COLO668 (cell line): ENCODE measurements around the gene SLC29A3.

ENCODE experiments used
- DNase-seq: peaks from one replicate; lab custom pipeline; 2025; ENCODE audit not compliant: unreplicated experiment; lab: John Stamatoyannopoulos, UW

Gene SLC29A3

DNA sequence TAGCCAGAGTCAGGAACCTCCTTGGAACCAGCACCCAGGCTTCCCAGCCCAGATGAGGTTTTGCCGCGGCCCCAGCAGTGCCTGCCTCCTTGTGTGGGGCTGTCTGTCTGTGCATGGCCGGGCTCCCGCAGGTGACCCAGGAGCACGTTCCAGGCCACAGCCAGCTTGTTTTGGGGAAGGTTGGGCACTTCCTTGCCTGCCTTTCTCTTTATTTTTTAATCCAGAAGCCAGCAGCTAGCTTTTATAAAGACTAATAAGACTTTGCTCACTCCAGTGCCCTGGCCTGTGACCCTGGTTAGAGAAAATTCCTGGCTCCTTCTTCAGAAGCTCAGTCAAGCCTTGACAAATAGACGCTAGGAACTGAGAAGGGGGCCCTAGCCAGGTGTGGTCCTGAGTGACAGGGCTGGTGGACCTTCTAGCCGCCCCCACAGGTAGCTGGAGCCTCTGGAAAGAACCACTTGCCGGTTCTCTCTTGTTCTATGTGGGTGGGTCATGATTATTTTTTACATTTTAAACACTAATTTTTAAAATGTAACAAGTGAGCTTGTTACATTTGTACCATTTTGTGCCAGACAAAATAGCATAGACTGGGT lies 837 bp downstream of the SLC29A3 start:
- DNase-seq: no peak

DNA sequence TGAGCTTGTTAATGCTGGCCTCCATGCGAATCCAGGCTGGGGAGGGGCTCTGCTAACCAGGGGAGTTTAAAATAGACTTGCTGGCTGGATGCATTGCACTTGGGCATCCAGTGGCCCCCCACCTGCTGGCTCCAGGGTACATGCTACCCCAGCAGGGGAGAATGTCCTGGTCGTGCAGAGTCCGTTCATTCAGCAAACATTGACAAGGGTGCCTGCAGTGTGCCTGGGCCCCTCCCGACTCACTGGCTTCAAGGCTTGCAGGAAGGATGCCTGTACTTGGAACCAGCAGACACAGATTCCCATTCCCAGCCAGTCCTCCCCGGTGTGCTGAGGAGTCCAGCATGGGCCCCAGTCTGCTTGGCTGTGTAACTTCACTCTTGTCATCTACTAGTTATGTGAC lies 1.5 kb downstream of the SLC29A3 start:
- no peak for DNase-seq

DNA sequence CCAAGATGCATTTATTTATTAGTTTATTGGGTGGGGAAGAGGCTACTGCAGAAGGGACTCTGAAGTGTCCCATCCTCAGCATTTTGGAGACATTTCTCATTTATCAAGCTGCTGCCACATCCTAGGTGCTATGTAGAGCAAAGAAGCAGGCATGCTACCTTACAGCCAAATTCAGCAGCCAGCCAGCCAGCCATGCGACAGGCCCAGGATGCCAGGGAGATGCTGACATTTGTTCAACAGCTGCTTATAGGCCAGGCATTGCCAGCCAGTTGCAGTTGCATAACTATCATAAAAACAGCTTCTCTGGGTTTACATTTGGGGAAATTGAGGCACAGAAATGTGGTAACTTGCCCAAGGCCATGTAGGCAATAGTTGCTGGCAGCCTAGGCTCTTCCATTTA lies 2.3 kb downstream of the SLC29A3 start:
- DNase-seq: no peak

DNA sequence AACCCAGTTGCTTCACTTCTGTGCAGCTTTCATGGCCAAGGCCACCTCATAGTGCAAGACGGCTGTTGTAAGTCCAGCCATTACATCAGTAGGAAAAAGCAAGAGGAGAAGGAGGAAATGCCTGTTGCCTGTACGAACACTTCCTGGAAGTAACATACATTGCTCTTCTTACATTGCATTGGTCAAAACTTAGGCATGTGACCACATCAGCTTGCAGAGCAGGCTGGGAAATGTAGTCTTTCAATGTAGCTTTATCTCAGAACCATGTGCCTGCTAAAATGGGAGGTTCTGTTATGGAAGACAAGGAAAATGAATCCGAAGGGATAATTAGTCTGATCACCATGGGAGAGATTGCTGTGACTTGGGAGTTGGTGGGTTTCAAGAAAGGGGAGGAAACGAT lies 4.3 kb downstream of the SLC29A3 start:
- no peak for DNase-seq

DNA sequence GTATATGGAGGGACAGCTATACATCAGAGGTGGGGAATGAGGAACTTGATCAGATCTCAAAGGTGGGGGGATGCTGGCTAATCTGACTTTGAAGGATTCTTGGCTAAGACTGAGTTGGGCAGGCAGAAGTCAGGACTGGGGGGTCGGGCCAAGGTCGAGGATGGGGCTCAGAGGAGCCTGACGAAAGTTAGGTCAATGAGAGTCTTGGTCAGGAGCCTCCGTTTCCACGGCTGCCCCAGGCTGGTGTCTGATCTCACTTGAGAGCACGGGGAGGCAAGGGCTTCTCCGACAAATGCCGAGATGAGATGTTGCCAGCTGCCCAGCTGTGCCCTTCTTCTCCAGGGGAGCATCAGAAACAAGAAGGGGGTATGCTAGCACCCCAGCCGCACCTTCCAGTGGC lies 5.7 kb downstream of the SLC29A3 start:
- DNase-seq: no peak

DNA sequence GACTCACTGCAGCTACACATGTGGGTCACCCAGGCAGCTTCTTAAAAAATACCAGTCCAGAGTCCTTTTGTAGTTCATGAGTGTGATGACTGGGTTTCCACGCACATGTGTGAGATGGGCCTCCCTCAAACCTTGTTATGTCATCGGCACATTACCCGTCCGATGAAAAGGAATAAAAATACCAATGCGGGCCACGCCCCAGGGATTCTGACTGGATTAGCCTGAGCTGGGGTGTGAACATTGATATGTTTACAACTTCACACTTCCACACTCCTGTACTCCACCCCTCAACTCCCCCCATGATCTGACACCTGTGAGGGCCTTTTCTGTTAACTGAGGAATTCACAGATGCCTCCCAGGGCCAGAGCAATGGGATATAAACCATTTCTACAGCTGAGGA lies 6.2 kb downstream of the SLC29A3 start:
- DNase-seq: no peak

DNA sequence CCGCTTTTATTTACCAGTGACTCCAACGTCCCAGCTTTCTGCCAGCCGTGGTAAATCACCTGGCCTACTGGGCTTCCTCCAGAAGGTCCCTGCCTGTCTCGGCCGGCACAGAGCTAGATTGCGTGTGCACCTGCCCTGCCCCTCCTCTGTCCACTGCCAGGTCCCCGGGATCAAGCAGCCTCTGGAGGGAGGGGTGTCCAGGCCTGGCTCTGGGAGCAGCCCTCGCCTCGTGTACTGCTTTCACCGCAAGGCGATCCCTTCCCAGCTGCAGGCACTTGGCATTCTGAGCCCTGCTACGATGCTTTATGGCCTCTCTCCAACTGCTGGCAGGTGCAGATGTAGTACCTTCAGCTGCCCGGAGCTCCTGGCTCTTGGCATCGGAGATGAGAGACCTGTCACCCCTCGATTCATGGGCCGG lies 7.4 kb downstream of the SLC29A3 start:
- DNase-seq: peak; percentile 87

DNA sequence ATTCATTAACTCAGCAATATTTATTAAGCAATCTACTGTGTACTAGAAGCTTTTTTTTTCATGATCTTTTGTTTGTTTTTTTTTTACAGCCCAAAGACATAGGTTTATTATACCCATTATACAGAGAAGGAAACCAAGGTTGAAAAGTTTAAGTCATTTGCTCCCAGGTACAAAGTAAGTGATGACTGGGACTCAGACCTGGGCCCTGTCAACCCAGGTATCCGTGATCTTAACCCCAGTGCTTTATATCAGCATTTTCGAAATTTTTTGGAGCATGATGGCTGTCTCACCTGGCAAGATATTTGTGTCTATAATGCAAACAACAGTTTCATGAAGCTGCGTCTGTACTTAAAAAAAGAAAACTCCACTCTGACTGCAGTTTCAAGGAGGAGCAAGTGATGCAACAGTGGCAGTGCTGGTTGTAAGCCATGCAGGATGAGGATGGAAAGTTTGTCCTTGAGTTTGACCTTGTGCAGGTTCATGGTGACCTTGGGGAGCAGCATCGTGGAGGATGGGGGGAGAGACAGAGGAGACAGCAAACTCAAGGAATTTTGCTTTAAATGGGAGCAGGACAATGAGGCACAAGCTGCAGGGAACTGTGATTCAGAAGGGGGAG lies 11.8 kb downstream of the SLC29A3 start:
- no peak for DNase-seq

DNA sequence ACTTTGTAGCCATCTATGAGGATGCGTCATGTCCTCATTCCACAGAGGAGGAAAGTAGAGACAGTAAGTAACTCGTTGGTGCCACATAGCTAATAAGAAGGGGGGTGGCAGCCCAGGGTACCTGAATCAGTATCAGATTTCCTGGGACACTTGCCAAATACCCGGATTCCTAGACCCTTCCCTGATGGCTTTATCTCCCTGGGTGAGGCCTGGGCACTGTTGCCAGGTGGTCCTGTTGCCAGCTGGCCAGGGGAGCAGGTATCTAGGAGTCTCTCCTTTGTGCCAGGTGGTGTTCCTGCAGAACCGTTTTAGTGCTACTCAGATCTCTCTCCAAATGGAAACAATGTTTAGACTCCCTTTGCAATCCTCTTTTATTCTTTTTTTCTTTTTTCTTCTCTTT lies 12.7 kb downstream of the SLC29A3 start:
- peak; percentile 46 for DNase-seq

DNA sequence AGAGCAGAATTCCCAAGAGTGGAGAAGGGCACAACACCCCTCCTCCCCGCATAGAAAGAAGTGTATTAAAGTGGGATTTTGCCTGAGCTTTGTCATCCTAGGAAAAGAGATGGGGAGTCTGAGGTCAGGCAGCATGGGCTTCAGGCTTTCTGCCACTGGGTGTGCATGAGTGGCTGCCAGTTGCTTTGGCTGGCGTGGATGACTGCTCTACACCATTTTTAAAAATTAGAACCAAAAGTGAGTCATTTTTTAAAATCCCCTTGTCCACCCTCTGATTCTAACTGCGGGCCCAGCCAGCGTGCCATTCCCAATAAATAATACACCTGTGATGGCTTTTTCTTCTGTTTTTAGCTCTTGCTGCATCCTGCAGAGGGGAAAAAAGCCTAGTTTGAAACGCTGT lies 13.4 kb downstream of the SLC29A3 start:
- no peak for DNase-seq

DNA sequence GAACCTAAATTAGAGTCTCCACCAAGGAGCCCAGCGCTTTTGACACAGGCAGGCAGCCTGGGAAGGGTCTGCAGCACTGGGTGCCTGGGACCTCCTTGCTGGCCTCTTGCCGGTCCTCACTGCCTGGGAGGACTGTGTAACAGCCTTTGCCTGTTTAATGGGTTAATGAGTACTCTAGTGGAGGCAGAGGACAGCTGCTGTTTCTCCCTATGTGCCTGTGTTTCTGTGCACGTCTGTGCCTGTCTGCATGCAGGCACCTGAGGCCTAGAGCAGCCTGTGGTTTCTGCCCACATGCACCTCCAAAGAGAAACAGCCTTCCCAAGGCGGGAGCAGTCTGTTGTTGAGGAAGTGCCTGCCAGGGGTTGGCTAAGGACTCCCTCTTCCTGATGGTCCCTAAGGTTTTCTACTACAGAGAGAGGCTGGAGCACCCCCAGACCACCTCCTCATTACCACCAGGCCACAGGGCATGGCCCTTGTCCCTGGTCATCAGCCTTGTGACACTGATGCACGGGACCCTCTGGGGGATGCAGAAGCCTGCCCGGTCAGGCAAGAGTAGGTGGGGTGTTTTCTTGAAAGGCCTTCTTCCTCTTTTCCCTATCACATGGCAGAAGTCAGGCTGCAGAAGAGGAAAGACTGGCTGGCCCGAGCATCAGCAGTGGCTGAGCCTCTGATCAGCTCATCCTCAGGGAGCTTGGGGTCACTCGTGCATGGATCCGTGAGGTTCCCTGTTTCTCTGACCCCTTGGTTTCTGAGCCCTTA lies 14.2 kb downstream of the SLC29A3 start:
- peak; percentile 12 for DNase-seq

DNA sequence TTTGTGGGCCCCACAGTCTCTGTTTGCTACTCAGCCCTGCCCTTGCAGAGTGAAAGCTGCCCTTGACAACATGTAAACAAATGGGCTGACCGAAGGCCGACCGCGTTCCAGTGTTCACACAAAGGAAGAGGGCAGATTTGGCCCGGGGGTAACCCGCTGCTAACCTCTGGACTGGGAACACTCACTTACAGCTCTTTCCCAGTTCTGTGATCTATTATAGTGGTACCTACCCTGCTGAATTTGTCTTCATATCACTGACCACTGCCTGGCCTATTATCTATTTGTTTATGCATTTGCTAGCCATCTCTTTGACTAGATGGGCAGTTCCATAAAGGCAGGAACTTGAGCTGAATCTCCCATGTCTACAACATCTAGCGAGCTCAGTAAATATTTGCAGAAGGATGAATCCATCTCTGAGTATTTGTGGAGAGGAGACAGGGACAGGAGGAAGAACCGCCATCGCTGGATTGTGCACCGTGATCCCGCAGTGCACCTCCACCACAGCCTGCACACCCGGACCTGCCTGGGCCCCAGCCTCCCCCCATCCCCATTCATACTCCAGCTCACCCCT lies 15.2 kb downstream of the SLC29A3 start:
- DNase-seq: peak; percentile 62

DNA sequence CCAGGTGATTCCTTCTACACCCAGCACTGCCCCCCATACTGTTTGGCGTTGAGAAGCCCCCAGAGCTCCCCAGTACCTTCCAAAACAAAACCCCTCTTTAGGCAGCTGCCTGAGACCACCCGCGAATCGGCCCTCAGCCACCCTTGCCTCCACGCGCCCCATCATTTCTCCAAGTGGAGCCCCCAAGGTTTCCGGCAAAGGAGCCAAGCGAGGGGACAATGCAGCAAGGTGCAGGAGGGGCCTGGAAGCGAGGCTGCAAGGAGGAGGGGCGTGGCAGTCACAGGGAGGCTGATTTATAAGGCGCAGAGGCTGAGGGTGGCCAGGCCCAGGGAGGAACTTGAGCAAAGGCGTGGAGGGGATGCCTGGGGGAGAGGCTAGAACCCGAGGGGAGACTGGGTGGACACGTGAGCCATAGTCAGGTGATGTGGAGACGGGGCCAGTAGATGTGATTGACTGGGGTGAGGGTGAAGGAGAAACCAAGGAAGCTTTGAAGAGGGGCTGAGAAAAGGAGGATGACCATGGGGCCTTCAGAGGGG lies 16.2 kb downstream of the SLC29A3 start:
- DNase-seq: no peak

DNA sequence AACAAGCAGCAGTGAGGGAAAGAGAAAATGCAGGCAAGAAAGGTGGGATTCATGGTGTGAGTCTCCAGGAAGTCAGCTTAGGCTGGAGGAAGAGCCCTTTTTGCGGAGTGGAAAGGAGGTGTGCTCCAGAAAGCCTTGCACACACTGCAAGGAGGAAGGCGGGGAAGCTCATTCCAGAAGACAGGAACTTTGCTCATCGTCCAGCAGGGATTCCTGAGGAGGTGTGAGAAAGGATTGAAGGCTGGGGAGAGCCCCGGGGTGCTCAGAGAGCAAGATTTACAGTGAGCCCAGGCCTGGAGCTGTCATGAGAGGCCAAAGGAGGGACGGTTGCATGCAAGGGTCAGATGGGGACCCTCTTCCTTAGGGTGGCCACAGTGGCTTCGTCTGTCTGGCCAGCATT lies 17.6 kb downstream of the SLC29A3 start:
- no peak for DNase-seq

DNA sequence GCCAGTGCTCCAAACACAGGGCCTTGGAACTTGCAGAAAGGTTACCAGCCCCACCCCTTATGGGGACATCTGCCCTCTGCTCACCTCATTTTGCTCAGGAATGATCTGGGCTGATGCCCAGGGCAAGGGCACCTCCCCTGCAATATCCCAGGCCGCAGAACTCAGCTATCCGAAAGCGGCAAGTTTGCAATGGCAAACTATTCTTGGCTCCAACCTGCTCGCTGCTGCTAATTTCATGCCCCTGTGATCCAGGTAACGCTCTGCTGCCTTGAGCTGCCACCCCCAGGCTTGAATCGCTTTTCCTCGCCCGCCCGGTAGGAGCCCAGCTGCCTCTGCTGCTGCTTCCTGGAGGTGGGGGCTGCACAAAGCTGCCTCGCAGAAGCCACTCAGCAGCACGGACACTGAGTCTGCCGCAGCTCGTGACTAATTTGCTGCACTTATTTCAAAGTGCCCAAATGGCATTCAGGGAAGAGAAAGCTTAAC lies 18.2 kb downstream of the SLC29A3 start:
- DNase-seq: peak; percentile 7

DNA sequence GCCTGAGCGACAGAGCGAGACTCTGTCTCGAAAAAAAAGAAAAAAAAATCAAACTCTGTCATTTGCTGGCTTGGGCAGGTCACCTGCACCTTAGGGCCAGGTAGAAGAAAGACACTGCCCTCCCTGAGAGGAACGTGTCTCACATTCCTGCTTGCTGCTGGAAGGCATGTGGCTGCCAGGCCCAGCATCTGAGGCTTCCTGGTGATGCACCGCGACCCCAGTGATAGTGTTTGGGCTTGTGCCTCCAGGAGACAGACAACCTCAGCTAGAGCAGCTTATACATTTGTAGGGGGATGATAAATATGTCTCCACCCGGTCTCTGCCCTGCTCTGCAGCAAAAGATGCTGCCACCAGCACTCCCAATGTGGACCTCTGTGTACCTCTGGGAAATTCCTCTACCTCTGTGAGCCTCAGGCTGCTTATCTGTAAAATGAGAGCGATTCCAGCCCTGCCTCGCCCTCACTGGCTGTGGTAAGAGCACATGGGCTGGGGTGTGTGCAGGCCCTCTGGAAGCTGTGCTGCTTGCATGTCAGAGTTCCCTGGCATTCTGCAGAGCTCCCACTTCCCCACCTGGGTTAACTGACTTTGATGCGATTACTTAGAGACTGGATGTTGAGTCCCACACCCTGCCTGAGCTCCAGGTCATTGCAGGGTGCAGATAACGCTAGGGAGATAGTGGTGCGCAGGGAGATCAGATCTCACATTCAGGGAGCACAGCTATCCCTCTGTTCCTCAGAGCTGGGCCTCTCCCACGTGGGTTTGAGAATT lies 19.9 kb downstream of the SLC29A3 start:
- no peak for DNase-seq

DNA sequence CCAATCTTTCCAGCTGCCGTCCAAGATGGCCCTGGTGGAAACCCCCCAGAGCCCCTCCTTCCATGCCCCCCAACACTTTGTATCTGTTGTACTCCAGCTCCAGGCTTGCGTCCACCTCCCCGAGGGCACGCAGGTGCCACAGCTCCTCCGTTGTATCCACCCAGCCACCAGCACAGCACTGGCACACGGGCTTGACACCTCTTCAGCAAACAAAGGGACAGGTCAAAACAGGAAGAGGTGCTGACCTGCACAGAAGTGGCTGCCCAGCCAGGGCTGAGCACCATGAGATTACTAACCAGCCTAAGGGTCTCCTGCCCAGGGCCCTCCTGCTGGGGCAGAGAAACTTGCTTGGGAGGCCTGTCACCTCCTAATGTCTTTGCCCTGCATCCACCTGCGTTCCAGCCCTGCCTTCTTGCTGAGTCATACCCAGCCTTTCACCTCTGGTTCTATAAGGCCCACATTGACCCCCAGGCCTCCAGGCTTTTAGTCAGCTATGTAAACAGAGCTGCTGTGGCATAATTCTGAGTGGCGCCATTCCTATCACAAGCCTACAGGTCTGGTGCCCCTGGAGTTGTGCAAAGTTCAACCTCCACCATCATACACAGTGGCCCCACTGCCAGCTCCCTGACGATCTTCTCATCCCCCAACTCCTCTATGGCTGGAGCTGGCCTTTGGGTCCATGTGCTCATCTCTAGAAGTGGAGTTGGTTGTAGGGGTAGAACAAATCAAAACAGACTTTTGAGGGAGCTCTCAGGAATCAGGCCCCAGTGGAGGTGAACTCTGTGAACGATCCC lies 20.9 kb downstream of the SLC29A3 start:
- peak; percentile 53 for DNase-seq

DNA sequence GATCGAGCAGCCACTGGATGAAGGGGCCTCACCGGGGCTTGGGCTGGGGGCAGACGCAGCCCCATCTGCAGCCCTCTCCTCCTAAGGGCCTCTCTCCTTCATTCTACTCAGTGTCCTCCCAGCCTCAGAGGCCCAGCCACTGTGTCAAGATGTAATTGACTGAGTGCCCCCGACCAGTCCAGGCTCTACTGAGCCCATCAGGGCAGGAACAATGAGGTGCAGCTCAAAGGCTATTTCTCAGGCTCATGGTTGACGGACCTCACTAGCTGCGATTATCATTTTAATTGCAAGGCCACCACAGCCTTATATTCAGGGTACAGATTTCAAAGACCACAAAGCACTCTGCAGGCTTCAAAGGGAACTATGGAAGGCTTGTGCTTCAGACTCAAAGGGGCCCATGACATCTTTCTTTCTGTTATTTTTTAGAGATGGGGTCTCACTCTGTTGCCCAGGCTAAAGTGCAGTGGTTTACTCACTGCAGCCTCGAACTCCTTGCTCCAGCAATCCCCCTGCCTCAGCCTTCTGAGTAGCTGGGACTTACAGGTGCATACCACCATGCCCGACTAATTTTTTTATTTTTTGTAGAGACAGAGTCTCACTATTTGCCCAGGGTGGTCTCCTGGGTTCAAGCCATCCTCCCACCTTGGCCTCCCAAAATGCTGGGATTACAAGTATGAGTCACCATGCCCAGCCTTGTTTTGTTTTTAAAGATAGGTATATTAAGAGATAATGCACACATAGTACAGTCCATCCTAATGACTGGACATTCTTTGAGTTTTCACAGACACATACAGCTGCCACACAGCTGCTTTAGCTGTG lies 23.7 kb downstream of the SLC29A3 start:
- DNase-seq: no peak

DNA sequence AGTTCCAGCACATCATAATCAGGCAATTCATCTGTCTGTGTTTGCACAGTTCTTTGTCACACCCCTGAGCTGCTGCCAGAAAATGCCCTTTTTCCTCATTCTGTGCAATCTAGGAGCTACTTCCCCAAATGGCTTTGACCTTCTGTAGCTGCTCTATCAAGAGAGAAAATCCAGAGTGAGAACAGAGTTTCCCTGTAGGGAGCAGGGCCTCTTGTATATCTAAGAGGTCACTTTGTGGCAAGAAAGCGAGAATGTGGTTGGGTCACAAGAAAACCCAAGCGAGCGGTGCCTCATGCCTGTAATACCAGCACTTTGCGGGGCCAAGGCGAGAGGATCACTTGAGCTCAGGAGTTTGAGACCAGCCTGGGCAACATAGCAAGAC lies 24.3 kb downstream of the SLC29A3 start:
- no peak for DNase-seq
